ENCODE data around the gene LY6G6F. TPM values are rescaled to one million over a fixed set of nuclear protein-coding genes. Genes with fewer than 3 reads are reported as not detected.
A peak's percentile ranks its signal among the peaks of the same experiment; 100 is the strongest.

The LY6G6F gene
- total and polyA plus RNA-seq, 2 of the 13 experiments (the other 11 are each of a cell fraction or from before 2014, with no cell fraction given): not detected

- TF ChIP-seq SALL2 (CRISPR knock-in tag; IDR thresholded peaks at IDR 0.05) (peak; percentile 71; the same call in 1 of the 2 replicates), FOXA1 (IDR thresholded peaks at IDR 0.05) (no peak), FOXA1 (CRISPR knock-in tag; IDR thresholded peaks at IDR 0.05) (peak; percentile 54), CEBPZ (IDR thresholded peaks at IDR 0.05; ENCODE audit: low read length) (no peak), ZNF614 (CRISPR knock-in tag; IDR thresholded peaks at IDR 0.05; ENCODE audit: borderline replicate concordance) (peak; percentile 53; the same call in 1 of the 2 replicates), ZNF543 (CRISPR knock-in tag; IDR thresholded peaks at IDR 0.05) (peak; percentile 95), KLF11 (CRISPR knock-in tag; IDR thresholded peaks at IDR 0.05) (peak; percentile 70; the same call in 1 of the 2 replicates), HOXA3 (CRISPR knock-in tag; IDR thresholded peaks at IDR 0.05) (peak; percentile 95; the same call in 1 of the 2 replicates), SRSF9 (IDR thresholded peaks at IDR 0.05; ENCODE audit: borderline replicate concordance, insufficient read depth, low read depth, low read length, poor library complexity, severe bottlenecking) (no peak), PHF5A (CRISPR knock-in tag; IDR thresholded peaks at IDR 0.05; ENCODE audit: low read depth, unreplicated experiment) (peak; percentile 82), ZMAT5 (CRISPR knock-in tag; IDR thresholded peaks at IDR 0.05; ENCODE audit: borderline replicate concordance, low read depth) (no peak), LRRFIP1 (CRISPR knock-in tag; conservative IDR thresholded peaks at IDR 0.05) (no peak), RERE (CRISPR knock-in tag; IDR thresholded peaks at IDR 0.05; ENCODE audit: low read depth) (peak; percentile 15)
Measured at GRCh38 chr6:31739639-31740396, 33.2 kb downstream of the LY6G6F start, which contains the start of gene MSH5 (continued).
